Mucosa of descending colon (tissue), 3 donors: Measurements from ENCODE around the gene FIG4. TPM values are rescaled to one million over a fixed set of nuclear protein-coding genes. Genes with fewer than 3 reads are reported as not detected.

Source experiments
- ATAC-seq: fragments of 200-7000 bp; cut with Tn5 transposase; one replicate; pipeline ENCODE4 v1.9.1; 2020; ENCODE audit warnings: mild to moderate bottlenecking, moderate library complexity
- DNase-seq, 3 donors: peaks; one replicate each; pipeline ENCODE4 v3.0.0-alpha.2; 2020
- H3K36me3 ChIP-seq: fragments of 200-600 bp; one replicate; pipeline ENCODE4 v1.8.0; 2021; ENCODE audit warnings: low read depth, mild to moderate bottlenecking
- H3K4me1 ChIP-seq: fragments of 200-600 bp; one replicate; pipeline ENCODE4 v1.8.0; 2021; ENCODE audit warnings: low read depth, mild to moderate bottlenecking
- H3K4me3 ChIP-seq: fragments of 200-600 bp; one replicate; pipeline ENCODE4 v1.8.0; 2021; ENCODE audit warnings: mild to moderate bottlenecking
- H3K9me3 ChIP-seq: fragments of 200-600 bp; one replicate; pipeline ENCODE4 v1.8.0; 2021; ENCODE audit warnings: mild to moderate bottlenecking
- intact Hi-C, 2 donors: fragments of 100-400 bp; cut with DNase I in 1 of 2; cut with micrococcal nuclease in 1 of 2; formaldehyde crosslinking; loops; one replicate each; pipeline versions ENCODE4 v1.11.0 to v1.11.1; 2022; cut with DNase I, micrococcal nuclease
- total RNA-seq, 3 donors: library from RNA; stranded (reverse); fragmentation: NEBNext Ultra II Directional in 2 of 3; extraction: Animal tissue kit (Norgen Biotek cat#: 25700) in 2 of 3; gene quantifications; one replicate each; pipeline versions ENCODE4 v1.2.1 to v1.2.4, GENCODE V29; 2021 to 2023
- TF ChIP-seq, protein P1 (sequence below): fragments of 200-600 bp; IDR thresholded peaks from one replicate; pipeline ENCODE4 v1.8.0; 2022; ENCODE audit warnings: antibody characterized with exemption, mild to moderate bottlenecking
- donor health status: DM: no; HTN: no; CAD: no; lungs with moderate emphysema.
- donor health status: DM: no; HTN: no; CAD: no.
- donor health status: DM: no; HTN: yes; CAD: no.

The FIG4 gene
- total RNA-seq, 3 donors from 2014 or later: 14.9 to 18.6 (median 15.9) TPM

DNA sequence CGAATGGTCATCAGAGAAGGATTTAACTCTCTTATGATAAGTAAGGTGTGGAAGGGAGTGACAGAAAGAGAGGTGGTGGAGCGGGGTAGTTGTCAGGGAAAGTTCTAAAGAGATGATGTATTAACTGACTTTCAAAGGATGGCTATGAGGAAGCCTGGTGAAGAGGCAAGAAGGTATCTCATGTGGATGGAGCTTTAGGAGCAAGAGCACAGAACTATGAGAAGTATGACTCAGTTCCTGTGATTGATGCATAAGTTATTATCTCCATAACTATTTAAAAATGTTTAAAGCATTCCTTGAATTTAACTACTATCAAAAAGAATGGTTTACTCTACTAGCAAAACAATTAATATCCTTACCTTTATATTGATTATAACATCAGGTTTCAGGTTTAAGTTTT lies 28.9 kb upstream of the FIG4 start:
- Histone ChIP-seq H3K9me3 (no peaks in the 10 kb centered on the region), H3K4me3 (no peak overlapping the region), H3K36me3 (no peaks in the 10 kb centered on the region), H3K4me1 (no peaks in the 10 kb centered on the region)
- no peak for DNase-seq
- intact Hi-C loops: no loop called here
- no peak for ATAC-seq
- TF ChIP-seq, protein P1, sequence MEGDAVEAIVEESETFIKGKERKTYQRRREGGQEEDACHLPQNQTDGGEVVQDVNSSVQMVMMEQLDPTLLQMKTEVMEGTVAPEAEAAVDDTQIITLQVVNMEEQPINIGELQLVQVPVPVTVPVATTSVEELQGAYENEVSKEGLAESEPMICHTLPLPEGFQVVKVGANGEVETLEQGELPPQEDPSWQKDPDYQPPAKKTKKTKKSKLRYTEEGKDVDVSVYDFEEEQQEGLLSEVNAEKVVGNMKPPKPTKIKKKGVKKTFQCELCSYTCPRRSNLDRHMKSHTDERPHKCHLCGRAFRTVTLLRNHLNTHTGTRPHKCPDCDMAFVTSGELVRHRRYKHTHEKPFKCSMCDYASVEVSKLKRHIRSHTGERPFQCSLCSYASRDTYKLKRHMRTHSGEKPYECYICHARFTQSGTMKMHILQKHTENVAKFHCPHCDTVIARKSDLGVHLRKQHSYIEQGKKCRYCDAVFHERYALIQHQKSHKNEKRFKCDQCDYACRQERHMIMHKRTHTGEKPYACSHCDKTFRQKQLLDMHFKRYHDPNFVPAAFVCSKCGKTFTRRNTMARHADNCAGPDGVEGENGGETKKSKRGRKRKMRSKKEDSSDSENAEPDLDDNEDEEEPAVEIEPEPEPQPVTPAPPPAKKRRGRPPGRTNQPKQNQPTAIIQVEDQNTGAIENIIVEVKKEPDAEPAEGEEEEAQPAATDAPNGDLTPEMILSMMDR: no peak

DNA sequence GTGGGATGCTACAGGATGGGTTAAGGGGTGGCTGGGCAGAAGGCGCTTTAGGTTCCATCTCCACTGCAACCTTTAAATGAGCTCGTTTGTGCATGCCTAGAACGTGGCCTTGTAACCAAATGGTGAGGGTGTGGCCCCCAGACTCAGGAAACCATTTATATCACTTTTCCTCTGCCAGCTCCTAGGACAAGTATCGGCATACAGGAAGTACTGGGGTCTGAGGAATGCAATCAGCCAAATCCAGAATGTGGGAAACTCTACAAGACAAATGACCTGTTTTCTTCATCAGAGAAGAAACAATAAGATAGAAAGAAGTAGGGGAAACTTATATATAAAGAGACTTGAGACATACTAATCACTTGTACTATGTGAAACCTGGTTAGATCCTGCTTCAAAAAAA lies 21.3 kb upstream of the FIG4 start:
- TF ChIP-seq, protein P1: no peak
- no peaks in the 10 kb centered on the region for H3K36me3 ChIP-seq
- ATAC-seq (no peak), DNase-seq (no peak)
- H3K9me3 ChIP-seq: no peaks in the 10 kb centered on the region
- H3K4me3 ChIP-seq: no peak overlapping the region
- no peaks in the 10 kb centered on the region for H3K4me1 ChIP-seq
- intact Hi-C loops: no loop called here

GRCh38 chr6:109671733-109672132 lies 19.4 kb upstream of the FIG4 start:
- no peaks in the 10 kb centered on the region for H3K9me3 ChIP-seq
- no peaks in the 10 kb centered on the region for H3K4me1 ChIP-seq
- H3K4me3 ChIP-seq: no peak overlapping the region
- no peaks in the 10 kb centered on the region for H3K36me3 ChIP-seq
- intact Hi-C loops: no loop called here
- DNase-seq: no peak
- TF ChIP-seq, protein P1: no peak
- no peak for ATAC-seq

GRCh38 chr6:109672175-109672574 lies 18.9 kb upstream of the FIG4 start:
- Histone ChIP-seq H3K4me3 (no peak overlapping the region), H3K4me1 (no peaks in the 10 kb centered on the region), H3K36me3 (no peaks in the 10 kb centered on the region), H3K9me3 (no peaks in the 10 kb centered on the region)
- ATAC-seq (no peak), DNase-seq (no peak)
- intact Hi-C loops: no loop called here
- TF ChIP-seq, protein P1: no peak

DNA sequence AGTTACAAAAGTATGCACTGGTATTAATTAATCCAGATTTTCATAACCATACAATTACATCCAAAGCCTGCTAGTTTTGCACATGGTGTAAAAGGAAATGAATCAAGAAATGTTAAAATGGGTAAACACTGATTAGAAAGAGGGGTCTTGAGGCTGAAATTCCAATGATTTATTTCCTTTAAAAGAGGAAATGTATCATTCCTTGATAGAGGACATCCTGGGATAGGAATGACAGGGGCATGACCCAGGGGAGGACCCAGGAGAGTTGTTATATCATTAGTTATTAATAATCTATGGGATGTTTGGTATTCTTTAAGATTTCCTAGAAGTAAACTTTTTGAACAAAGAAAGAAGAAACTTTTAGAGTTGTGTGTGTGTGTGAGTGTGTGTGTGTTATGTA lies 18.3 kb upstream of the FIG4 start:
- ATAC-seq: no peak
- intact Hi-C loops: no loop called here
- H3K4me3 ChIP-seq: no peak overlapping the region
- no peaks in the 10 kb centered on the region for H3K9me3 ChIP-seq
- H3K4me1 ChIP-seq: no peaks in the 10 kb centered on the region
- TF ChIP-seq, protein P1: no peak
- DNase-seq: no peak
- H3K36me3 ChIP-seq: no peaks in the 10 kb centered on the region

DNA sequence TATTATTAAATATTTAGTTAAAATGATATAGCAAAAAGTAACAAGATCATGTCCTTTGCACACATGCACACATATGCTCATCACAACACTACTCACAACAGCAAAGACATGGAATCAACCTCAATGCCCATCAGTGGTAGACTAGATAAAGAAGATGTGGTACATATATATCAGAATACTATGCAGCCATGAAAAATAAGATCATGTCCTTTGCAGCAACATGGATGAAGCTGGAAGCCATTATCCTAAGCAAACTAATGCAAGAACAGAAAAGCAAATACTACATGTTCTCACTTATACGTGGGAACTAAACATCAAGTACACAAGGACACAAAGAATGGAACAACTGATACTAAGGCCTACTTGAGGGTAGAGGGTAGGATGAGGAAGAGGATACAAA lies 14.4 kb upstream of the FIG4 start:
- no peak for DNase-seq
- no peaks in the 10 kb centered on the region for H3K36me3 ChIP-seq
- intact Hi-C loops: no loop called here
- H3K4me1 ChIP-seq: no peaks in the 10 kb centered on the region
- no peak for ATAC-seq
- no peaks in the 10 kb centered on the region for H3K9me3 ChIP-seq
- TF ChIP-seq, protein P1: no peak
- H3K4me3 ChIP-seq: no peak overlapping the region
